ENCODE data around the gene BCLAF3.
A peak's percentile ranks its signal among the peaks of the same experiment; 100 is the strongest.

BCLAF3 gene

DNA sequence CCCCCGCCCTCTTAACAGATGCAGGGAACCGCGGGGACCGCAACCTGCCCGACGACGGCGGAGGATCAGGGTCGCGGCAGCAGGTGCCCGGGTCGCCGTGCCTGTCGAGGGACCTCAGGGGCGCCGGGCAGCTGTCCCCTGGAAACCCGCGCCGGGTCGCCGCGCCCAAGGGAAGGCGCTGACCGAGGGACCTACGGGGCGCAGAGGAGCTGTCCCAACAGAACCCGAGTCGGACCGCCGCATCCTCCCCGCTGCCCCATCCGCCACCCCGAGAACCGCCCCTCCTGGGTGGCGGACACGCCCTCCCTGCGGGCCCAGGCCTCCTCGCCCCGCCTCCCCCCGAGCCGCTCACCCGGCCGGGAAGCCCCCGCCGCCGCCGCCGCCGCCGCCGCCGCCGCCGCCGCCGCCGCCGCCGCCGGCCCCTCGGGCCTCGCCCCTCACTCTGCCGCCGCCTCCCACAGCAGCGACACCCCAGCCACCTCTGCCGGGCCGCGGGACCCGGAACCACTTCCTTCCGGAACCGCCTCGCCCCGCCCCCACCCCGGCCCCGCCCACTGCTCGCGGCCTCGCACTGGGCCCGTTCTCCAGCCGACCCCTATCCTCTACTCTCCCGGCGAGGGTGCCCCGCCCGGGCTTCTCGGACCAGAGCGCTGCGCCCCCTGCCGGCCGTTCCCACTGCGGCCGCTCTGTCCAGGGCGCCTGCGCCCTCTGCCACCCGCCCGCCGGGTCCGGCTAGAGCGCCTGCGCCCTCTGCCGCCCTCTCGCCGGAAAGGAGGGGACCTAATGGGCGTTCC is at the start of gene BCLAF3:
Gene BCLAF3 (minus strand): TSS at position 506 of the 794 bp plus-strand sequence. CDS start 20,797 bp downstream, outside the sequence.
- peak; percentile 99 for ATAC-seq
- H3K9me3 Mint-ChIP-seq, result no peaks in the 10 kb centered on the region
- H3K27me3 Mint-ChIP-seq, result no peaks in the 10 kb centered on the region
- peak within 1 kb of the TSS; percentile 86 for H3K4me3 Mint-ChIP-seq
- H3K36me3 Mint-ChIP-seq, result no peaks in the 10 kb centered on the region
- peak within 1 kb of the TSS; percentile 65 for H3K27ac Mint-ChIP-seq
- H3K4me1 Mint-ChIP-seq, result peaks cover 8% of the 10 kb centered on the region

DNA sequence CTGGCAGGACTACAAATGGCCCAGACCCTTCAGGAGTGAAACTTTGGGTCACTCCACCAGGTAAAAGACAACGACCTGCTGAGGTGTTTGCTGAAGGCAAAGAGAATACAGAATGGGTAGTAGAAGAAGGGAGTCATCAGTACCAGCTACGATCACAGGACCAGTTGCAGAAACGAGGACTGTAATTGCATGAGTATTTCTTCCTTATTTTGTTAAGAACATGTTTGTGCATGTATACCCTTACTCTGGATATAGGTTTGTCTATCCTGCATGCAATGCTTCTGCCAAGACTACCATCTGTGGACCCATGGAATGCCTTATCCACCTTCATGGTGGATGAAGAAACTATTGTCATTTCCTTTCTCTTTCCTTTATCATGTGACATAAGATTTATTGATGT is 48.1 kb upstream of the BCLAF3 start:
- ATAC-seq, result no peak
- no peaks in the 10 kb centered on the region for H3K9me3 Mint-ChIP-seq
- H3K27ac Mint-ChIP-seq, result no peak overlapping the region
- H3K4me3 Mint-ChIP-seq, result no peak overlapping the region
- H3K27me3 Mint-ChIP-seq, result no peaks in the 10 kb centered on the region
- H3K4me1 Mint-ChIP-seq, result peaks cover 5% of the 10 kb centered on the region
- H3K36me3 Mint-ChIP-seq, result no peaks in the 10 kb centered on the region

DNA sequence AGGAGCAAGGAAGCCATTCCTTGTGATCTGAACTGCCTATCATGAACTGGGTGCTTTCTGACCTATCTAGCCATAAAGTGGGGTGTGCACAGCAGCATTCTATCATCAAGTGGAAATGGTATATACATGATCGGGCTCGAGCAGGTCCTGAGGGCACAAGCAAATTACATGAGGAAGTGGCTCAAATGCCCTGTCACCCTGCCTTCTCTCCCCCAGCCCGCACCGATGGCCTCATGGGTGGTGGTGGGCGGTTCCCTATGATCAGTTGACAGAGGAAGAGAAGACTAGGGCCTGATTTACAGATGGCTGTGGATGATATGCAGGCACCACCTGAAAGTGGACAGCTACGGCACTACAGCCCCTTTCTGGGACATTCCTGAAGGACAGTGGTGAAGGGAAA is 46.3 kb upstream of the BCLAF3 start:
- no peak overlapping the region for H3K4me3 Mint-ChIP-seq
- no peaks in the 10 kb centered on the region for H3K36me3 Mint-ChIP-seq

DNA sequence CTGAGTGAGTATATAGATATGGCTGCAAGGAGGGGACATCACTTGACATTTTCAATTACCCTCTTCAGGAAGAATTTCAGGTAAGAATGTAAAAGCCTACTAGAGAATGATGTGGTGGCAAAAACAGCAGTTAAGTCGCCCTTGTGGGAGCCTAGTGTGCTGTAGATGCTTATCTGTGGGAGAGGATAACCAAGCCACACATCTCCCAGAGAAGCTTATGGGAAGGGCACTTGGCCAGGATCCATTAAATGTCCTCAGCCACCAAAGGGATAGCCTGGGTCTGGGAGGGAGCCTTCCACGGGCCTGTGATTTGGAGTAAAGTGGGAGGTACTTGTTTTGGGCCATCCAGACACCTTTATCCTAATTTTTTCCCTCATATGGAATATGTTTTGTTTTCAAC is 41.3 kb upstream of the BCLAF3 start:
- Mint-ChIP-seq H3K27me3 (no peaks in the 10 kb centered on the region), H3K27ac (no peak overlapping the region), H3K4me1 (peaks cover 1% of the 10 kb centered on the region), H3K4me3 (no peak overlapping the region), H3K36me3 (no peaks in the 10 kb centered on the region), H3K9me3 (no peaks in the 10 kb centered on the region)
- no peak for ATAC-seq

More for the DNA sequence above, 46.3 kb upstream of the BCLAF3 start:
- H3K9me3 Mint-ChIP-seq, result no peaks in the 10 kb centered on the region
- no peaks in the 10 kb centered on the region for H3K27me3 Mint-ChIP-seq
- no peak for ATAC-seq
- no peak overlapping the region for H3K27ac Mint-ChIP-seq
- peaks cover 5% of the 10 kb centered on the region for H3K4me1 Mint-ChIP-seq

DNA sequence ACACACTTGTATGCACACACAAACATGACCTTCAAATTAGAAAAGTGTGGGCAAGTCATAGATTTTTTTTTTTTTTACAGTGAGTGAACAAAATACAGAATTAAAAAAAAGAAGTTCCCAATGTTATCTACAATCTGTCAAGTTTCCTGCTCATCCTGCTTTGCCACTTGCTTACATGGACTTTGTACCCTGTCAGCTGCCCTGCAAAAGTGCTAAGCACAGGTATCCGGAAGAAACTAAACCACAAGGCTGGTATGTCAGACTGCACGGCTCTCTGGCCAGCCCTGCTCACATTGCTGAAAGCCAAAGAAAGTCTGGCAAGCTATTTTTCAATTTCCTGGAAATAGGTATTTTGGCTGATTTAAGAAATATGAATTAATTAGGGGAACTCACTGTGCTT is 38.9 kb upstream of the BCLAF3 start:
- Mint-ChIP-seq H3K36me3 (no peaks in the 10 kb centered on the region), H3K27me3 (peaks cover 5% of the 10 kb centered on the region), H3K27ac (no peak overlapping the region), H3K4me1 (no peaks in the 10 kb centered on the region), H3K9me3 (no peaks in the 10 kb centered on the region), H3K4me3 (no peak overlapping the region)
- no peak for ATAC-seq

DNA sequence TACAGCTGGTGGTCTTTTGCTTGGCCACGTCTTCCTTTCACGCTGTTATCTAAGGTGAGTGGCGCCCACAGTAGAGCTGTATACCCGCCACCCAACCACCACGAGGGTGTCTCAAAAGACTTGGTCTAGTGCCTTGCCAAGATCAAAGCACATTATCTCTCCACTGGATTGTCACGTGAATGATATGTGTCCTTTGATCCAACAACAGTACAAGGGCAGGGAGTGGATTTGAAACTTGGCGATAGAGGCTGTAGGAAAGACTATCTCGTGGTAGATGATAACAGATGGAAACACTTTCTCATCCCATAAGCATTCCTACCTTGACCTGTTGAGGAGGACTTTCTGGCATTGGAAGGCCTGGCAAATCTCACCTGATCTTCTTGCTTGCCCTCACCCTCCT is 37.7 kb upstream of the BCLAF3 start:
- H3K4me1 Mint-ChIP-seq, result no peaks in the 10 kb centered on the region
- no peak for ATAC-seq
- no peak overlapping the region for H3K27ac Mint-ChIP-seq
- no peak overlapping the region for H3K4me3 Mint-ChIP-seq
- no peaks in the 10 kb centered on the region for H3K9me3 Mint-ChIP-seq
- peaks cover 9% of the 10 kb centered on the region for H3K27me3 Mint-ChIP-seq
- H3K36me3 Mint-ChIP-seq, result no peaks in the 10 kb centered on the region

DNA sequence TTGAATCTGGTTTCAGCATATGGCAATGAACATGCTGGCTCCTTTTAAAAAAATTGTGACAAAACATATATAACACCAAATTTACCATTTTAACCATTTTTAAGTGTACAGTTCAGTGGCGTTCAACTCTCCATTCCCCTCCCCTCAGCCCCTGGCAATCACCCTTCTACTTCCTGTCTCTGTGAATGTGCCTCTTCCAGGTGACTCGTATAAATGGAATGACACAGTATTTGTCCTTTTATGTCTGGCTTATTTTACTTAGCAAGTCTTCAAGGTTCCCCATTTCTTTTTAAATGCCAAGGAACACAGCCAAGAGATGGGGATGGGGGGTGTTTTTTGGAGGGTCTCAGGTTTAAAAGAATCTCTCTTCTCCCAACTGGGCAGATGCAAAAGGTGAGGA is 35.4 kb upstream of the BCLAF3 start:
- H3K4me1 Mint-ChIP-seq, result no peaks in the 10 kb centered on the region
- no peak overlapping the region for H3K4me3 Mint-ChIP-seq
- no peak overlapping the region for H3K27ac Mint-ChIP-seq
- H3K9me3 Mint-ChIP-seq, result no peaks in the 10 kb centered on the region
- ATAC-seq, result no peak
- H3K27me3 Mint-ChIP-seq, result peaks cover 9% of the 10 kb centered on the region
- H3K36me3 Mint-ChIP-seq, result no peaks in the 10 kb centered on the region

DNA sequence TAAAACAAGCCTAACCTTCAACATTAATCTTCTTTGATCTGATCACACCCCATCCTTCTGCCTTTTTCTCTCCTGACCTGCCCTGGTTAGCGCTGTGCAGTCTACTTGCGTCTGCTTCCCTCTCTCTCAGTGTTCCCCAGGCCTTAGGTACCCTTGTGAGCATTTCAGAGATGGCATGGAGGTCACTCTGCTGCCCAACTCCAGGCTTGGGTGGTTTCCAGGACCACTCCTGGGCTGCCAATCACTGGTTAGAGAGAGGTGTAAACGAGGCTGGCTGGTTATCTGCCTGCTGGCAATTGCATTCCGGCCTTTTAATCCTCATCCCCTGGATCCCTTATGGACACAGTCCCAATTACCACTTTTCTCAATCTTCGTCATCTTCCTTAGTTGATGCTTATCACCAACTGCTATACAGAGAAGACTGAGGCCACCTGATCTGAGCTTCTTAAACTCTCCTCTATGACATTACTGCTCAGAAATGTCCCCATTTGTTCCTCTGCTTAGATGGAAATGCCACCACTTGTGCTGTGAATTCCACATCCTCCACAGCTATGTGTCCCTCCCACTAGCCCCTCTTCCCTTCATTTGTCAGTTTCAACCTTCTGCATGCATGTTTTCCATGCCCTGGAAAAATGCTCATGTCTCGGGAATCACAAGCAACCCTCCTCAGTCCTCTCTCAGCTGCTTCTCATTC is 29.0 kb upstream of the BCLAF3 start:
- ATAC-seq, result no peak
- Mint-ChIP-seq H3K4me3 (no peak overlapping the region), H3K36me3 (peaks cover 10% of the 10 kb centered on the region), H3K27me3 (peaks cover 5% of the 10 kb centered on the region), H3K27ac (no peak overlapping the region), H3K9me3 (peaks cover 11% of the 10 kb centered on the region), H3K4me1 (peaks cover 13% of the 10 kb centered on the region)

DNA sequence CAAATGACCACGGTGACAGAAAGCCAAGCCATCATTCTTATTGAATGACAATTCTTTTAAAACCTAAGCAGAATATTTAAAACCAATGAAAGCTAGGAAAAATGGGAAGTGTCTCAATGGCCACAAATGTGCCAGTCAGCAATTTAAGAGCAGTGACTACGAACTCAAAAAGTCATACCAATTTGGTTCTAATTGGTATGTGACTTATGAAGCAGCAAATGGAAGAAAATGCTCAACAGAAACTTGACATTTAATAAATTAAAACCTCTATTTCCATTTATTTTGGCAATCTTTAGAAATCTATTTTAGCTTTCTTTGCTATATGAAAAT is 25.7 kb upstream of the BCLAF3 start:
- peaks cover 11% of the 10 kb centered on the region for H3K9me3 Mint-ChIP-seq
- H3K4me1 Mint-ChIP-seq, result peaks cover 13% of the 10 kb centered on the region
- no peak overlapping the region for H3K4me3 Mint-ChIP-seq
- ATAC-seq, result no peak
- H3K36me3 Mint-ChIP-seq, result peaks cover 10% of the 10 kb centered on the region
- no peaks in the 10 kb centered on the region for H3K27me3 Mint-ChIP-seq
- no peak overlapping the region for H3K27ac Mint-ChIP-seq

DNA sequence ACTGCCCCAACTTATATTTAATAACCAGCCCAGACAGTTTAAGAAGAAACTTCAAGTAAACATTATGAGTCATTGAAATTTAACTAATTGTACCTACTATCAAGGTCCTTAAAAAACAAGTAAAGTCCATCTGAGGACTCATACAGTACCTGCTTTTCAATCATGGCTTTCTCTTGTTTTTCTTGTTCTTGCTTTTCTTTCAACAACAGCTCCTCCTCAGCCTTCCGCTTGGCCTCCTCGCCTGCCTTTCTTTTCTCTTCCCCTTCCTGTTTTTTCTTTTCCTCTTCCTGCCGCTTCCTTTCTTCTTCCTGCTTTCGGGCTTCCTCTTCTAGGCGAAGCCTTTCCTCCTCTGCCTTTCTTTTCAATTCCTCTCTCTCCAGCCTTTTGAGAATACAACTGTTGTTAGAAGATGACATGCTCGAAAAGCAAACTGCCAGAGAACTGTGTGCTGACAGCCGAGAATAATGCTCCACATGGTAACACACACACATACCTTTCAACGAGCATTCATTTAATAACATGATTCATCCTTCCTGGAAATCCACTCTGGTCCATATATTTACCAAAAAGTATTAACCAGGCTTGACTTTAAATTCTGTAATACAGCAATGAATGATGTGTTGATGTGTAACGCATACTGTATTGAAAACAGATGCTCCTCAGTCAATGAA is 25.2 kb upstream of the BCLAF3 start:
- peaks cover 11% of the 10 kb centered on the region for H3K9me3 Mint-ChIP-seq
- H3K4me1 Mint-ChIP-seq, result peaks cover 13% of the 10 kb centered on the region
- H3K27me3 Mint-ChIP-seq, result no peaks in the 10 kb centered on the region
- peaks cover 10% of the 10 kb centered on the region for H3K36me3 Mint-ChIP-seq
- H3K27ac Mint-ChIP-seq, result no peak overlapping the region
- ATAC-seq, result no peak
- H3K4me3 Mint-ChIP-seq, result no peak overlapping the region

DNA sequence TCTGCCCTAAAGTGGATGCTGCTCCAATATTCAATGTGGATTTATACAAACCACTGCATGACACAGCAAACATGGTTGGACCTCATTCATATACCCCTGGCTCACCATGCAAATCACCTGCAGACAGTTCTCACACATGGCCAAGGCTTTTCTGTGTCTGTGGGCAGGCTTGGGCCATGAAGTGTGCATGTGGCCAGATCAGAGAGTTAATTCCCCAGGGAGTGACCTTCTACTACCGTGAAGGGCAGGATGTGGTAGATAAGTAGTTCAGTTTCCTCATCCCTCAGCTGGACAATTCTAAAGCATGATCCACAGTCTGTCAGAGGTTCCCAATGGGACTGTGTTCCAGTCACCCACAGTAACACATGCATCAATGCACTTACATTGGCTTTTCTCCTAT is 24.6 kb upstream of the BCLAF3 start:
- Mint-ChIP-seq H3K4me3 (no peak overlapping the region), H3K27ac (no peak overlapping the region), H3K9me3 (peaks cover 11% of the 10 kb centered on the region), H3K36me3 (peaks cover 10% of the 10 kb centered on the region), H3K27me3 (no peaks in the 10 kb centered on the region), H3K4me1 (peaks cover 13% of the 10 kb centered on the region)
- peak; percentile 48 for ATAC-seq

DNA sequence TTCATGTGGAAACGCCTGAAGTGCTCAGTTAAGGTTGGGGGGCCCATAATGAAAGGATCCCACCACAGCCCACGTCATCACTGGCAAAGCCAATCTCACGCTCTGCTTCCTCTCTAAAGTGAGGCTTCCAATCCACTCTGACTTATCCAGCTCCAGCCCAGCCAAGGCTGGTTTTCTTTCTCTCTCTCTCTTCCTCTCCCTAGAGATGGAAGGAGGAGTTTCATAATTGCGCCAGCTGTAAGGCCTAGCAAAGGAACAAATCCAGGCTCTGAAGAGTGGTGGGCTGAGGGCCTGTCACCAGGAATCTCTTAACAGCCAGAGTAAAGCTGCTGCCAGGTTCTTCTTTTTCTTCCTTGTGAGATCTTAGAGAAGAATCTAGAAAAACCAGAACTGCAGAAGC is 20.7 kb upstream of the BCLAF3 start:
- Mint-ChIP-seq H3K27ac (no peak overlapping the region), H3K4me1 (peaks cover 13% of the 10 kb centered on the region), H3K4me3 (no peak overlapping the region), H3K9me3 (peaks cover 9% of the 10 kb centered on the region), H3K27me3 (no peaks in the 10 kb centered on the region), H3K36me3 (peaks cover 10% of the 10 kb centered on the region)
- no peak for ATAC-seq

DNA sequence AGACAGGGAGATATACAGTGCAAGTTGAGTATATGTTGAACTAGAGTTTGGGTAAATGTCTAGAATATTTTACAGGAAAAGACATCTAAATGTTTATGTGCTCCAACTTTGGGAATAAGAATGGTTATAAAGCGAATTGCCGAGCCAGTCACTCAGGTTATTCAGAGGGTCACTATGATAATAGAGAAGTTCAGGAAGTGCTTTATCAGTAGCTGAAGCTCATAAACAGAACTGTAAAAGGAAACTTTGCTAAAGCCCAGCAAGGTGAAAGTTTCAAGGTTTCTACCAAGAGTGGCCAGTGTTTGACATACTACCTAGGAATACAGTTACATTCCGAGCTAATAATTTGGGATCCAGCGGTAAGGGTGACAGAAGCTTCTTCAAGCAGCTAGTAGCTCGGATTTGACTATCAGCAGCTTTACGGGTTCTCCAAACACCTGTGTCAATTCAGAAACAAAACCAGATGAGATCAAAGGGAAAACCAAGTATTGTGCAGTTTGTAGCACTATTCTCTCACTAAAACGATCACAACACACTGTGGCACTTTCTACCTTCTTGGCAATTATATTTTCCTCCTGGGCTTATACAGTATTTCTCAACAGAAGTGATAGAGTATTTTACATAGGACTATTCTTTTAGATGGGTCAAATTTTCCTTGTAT is 17.2 kb upstream of the BCLAF3 start:
- H3K9me3 Mint-ChIP-seq, result no peaks in the 10 kb centered on the region
- no peaks in the 10 kb centered on the region for H3K4me1 Mint-ChIP-seq
- H3K27ac Mint-ChIP-seq, result no peak overlapping the region
- no peak for ATAC-seq
- no peaks in the 10 kb centered on the region for H3K27me3 Mint-ChIP-seq
- no peak overlapping the region for H3K4me3 Mint-ChIP-seq
- no peaks in the 10 kb centered on the region for H3K36me3 Mint-ChIP-seq

DNA sequence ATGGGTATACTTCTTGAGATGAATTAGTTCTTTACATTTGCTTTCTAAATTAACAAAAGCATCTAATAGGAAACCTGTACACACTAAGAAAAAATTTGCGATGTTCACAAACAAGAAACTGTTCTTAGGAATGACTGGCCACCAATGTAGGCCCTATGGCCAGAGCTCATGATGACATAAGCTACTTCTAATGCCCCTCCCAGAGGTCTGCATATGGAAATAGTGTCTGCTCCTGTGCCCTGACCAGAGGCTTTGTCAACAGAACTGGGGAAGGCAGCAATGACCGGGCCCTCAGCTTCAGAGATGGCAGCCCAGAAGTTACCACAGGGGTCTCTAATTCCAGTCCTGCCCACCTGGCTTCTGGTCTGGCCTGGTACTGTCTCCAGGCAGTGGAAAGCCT is 15.0 kb upstream of the BCLAF3 start:
- Mint-ChIP-seq H3K36me3 (no peaks in the 10 kb centered on the region), H3K4me3 (no peak overlapping the region), H3K27ac (no peak overlapping the region), H3K4me1 (no peaks in the 10 kb centered on the region), H3K27me3 (no peaks in the 10 kb centered on the region), H3K9me3 (no peaks in the 10 kb centered on the region)
- ATAC-seq, result no peak

DNA sequence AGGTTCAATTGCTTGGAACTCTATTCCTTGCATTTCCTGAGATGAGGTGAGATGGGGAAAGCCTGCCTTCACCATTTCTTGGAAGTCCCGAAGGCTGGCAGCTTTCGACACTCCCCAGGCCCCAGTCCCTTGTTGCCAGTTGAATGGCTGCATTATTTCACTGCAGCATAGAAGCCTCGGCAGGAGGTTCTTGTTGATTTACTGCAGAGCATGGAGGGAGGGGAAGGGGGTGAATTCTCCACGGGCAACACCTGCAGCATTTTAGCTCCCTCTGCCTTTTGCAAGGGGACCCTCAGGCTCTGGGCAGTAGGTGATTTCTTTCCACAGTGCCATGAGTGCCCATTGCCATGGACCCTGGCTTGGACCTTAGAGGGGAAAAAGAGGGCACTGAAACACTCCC is 10.7 kb upstream of the BCLAF3 start:
- ATAC-seq, result no peak
- Mint-ChIP-seq H3K9me3 (no peaks in the 10 kb centered on the region), H3K4me3 (no peak overlapping the region), H3K27ac (no peak overlapping the region), H3K36me3 (no peaks in the 10 kb centered on the region), H3K27me3 (no peaks in the 10 kb centered on the region), H3K4me1 (no peaks in the 10 kb centered on the region)

Measured in stimulated activated memory B cell treated with anti-CD40 and anti-IgM and Interleukin-4, amounts not matched to agents 10 μg/mL and 1 μg/mL and 100 μg/mL, for 72 hours (primary cell).